ENCODE results near the gene SLC6A17.

DNA sequence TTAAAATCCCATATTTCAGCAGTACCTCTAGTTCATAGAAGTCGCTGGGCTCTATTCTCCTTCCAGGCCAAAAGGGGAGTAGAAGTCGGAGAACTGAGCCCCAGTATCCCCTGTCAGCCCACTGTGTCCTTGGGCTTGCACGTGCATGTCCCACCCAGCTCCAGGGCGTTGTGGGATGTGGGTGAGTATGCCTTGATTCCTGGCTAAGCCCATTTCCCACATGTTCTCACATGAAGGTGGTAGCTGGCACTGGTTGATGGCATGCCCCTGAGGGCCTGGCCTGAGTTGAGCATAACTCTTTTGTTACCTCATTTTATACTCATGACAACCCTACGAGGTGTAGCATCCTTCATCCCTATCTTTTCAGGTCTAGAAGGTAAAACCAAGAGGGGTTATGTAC lies 8.0 kb downstream of the SLC6A17 start:
- TF ChIP-seq EZH2 (IDR thresholded peaks at IDR 0.05; ENCODE audit: insufficient read depth, poor library complexity, severe bottlenecking) (no peak), EZH2phosphoT487 (IDR thresholded peaks at IDR 0.05; ENCODE audit: insufficient read depth, low read depth) (no peak)
